HG03108 (cell line): ENCODE results near the gene UFSP1.

Experiments
- ATAC-seq: cut with Tn5 transposase; IDR thresholded peaks from one replicate; pipeline ENCODE4 v1.9.1; 2021; ENCODE audit warnings: moderate library complexity; ENCODE audit not compliant: unreplicated experiment

Gene UFSP1

DNA sequence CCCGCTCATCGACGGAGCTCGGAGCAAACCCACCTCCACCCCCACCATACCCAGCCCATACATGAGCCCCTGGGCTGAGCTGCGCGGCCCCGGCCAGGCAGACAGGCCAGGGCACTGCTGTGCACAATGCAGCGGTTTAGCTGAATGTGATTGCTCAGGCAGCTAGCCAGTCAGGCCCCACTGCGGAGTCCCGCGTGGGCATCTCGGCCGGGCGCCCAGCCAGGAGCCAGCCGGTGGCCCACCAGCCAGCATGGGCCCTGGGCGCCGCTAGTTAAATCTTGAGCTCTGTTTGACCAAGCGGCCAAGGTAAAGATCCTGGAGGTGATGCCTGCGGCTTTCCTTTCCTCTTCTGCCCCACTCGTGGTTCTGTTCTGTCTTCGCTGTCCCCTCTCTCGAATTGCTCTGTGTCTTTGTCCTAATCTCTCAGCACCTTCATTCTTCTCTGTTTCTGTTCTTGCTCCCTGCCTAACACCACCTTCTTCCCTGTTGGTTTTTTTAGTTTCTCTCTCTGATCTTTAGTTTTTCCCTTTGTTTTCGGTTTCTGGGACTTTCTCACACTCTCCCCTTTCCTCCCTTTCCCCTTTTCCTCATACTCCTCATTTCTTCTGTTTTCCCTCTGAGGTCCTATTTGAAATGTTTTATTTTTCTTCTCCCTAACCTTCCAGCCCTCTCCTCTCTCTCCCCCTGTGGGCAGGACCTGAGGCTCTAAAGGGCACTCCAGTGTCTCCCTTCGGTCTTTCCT is 6.6 kb downstream of the UFSP1 start:
- no peak for ATAC-seq

DNA sequence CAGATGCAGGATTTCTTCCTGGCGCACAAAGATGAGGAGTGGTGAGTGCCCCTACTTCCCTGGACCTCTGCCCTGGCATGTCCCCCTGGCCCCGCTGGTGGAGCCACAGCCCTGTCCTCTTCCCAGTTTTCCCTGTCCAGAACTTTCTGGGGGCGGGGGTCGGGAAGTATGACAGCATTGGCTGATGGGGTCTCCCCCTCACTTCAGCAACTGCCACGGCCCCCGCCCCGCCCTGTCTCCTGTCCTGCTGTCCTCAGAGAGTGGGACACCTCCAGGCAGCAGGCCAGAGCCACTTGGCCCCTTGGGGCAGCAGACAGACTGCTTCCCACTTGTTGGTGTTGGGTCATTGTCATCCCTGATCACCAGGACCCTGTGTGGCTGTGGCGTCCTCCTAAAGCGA is 7.3 kb downstream of the UFSP1 start:
- ATAC-seq: no peak

DNA sequence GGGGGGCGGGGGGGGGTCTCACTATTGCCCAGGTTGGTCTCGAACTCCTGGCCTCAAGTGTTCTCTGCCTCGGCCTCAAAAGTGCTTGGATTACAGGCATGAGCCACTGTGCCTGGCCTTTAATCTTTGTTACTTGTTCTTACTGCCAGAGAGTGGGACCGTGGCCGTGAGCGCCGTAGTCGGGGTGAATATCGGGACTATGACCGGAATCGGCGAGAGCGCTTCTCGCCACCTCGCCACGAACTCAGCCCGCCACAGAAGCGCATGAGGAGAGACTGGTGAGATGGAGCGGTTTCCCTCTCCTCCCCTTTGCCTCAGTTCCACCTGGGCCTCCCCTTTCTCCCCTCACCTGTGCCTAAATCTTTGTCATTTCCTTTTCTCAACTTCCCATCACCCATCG is 8.4 kb downstream of the UFSP1 start:
- no peak for ATAC-seq

GRCh38 chr7:100880645-100881044 is 8.9 kb downstream of the UFSP1 start:
- ATAC-seq: no peak

GRCh38 chr7:100879685-100880261 is 9.7 kb downstream of the UFSP1 start:
- no peak for ATAC-seq

- no peak for ATAC-seq
Observed at GRCh38 chr7:100878685-100879084, 10.8 kb downstream of the UFSP1 start.

- no peak for ATAC-seq
Observed at GRCh38 chr7:100878013-100878412, 11.5 kb downstream of the UFSP1 start.

GRCh38 chr7:100875356-100875751 is 14.2 kb downstream of the UFSP1 start:
- ATAC-seq: peak; percentile 27

DNA sequence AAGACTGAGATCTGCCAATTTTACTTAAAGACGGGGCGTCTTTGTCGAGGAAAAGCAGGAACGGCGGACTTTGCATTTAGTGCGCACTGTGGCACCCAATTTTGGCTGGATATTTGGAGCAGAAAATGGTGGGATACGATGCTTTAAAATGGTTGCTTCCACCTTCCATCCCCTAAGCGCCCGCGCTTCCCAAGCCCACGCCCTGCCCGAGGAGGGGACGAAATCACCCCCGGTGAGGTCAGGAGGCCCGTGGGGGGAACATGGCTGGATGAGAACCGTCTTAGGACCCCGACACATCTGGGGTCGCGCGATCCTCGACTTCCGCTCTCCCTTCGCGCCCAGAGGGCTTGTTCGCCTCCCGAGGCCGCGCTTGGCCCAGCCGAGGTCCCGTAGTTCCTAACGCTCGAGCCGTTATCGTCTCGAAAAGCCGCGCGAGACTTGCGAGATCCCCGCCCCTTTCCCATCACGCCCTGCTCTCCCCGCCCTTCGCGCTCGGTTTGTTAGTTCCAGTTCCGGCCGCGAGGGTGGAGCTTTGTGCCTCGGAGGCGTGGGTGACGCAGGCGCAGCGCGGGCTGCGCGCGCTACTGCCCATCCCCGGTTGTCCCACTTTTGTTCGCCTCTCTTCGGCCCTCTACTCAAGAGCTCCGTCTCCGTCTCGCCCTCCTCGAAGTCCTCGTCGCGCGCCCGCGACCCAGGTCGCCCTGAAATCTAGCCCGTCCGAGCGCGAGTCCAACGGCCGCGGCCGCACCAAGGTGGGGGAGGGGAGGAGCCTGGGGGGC is 14.7 kb downstream of the UFSP1 start, which contains the start of gene SRRT:
Gene SRRT, plus strand, starts transcription at position 527 of the 779 bp plus-strand sequence. CDS start 488 bp downstream, outside the sequence.
- ATAC-seq: peak; percentile 86

DNA sequence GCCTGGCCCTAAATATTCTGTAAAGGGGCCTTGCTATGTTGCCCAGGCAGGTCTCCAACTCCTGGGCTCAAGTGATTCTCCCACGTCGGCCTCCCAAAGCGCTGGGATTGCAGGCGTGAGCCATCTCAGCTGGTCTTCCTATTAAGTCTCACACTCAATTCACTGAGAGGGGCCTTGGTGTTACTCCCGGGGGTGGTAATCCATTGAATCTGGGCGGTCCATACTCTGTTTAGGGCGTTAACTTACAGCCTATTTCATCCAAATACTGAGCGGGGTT is 15.3 kb downstream of the UFSP1 start:
- ATAC-seq: no peak

- no peak for ATAC-seq
Observed at GRCh38 chr7:100873599-100874299, 15.8 kb downstream of the UFSP1 start.

- no peak for ATAC-seq
Observed at GRCh38 chr7:100867776-100868485, 21.6 kb downstream of the UFSP1 start.

GRCh38 chr7:100867040-100867775 is 22.3 kb downstream of the UFSP1 start, which contains the start of gene TRIP6:
Gene TRIP6 (plus strand): TSS chr7:100867387. CDS start chr7:100867498, 111 bp downstream.
- peak; percentile 59 for ATAC-seq

GRCh38 chr7:100866729-100867039 is 22.8 kb downstream of the UFSP1 start:
- no peak for ATAC-seq

DNA sequence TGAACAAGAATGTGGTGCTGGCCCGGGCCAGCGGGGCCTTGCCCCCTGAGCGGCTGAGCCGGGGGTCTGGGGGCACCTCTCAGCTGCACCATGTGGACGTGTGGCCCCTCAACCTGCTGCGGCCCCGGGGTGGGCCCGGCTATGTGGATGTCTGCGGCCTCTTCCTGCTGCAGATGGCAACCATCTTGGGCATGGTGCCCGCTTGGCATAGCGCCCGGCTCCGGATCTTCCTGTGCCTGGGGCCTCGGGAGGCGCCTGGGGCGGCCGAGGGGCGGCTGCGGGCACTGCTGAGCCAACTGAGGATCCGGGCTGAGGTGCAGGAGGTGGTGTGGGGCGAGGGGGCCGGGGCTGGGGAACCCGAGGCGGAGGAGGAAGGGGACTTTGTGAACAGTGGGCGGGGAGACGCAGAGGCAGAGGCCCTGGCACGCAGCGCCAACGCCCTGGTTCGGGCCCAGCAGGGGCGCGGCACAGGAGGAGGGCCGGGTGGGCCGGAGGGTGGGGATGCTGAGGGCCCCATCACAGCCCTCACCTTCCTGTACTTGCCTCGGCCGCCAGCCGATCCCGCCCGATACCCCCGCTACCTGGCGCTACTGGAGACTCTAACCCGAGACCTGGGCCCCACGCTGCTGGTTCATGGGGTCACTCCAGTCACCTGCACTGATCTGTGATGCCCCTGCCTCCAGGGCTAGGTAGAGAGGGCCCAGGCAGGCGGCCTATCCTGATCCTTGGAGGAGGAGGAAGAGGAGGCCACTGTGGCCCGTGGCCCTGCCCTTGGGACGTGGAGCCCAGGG is 23.4 kb downstream of the UFSP1 start:
- ATAC-seq: no peak

- ATAC-seq: no peak
Observed at GRCh38 chr7:100865372-100865911, 24.1 kb downstream of the UFSP1 start.

DNA sequence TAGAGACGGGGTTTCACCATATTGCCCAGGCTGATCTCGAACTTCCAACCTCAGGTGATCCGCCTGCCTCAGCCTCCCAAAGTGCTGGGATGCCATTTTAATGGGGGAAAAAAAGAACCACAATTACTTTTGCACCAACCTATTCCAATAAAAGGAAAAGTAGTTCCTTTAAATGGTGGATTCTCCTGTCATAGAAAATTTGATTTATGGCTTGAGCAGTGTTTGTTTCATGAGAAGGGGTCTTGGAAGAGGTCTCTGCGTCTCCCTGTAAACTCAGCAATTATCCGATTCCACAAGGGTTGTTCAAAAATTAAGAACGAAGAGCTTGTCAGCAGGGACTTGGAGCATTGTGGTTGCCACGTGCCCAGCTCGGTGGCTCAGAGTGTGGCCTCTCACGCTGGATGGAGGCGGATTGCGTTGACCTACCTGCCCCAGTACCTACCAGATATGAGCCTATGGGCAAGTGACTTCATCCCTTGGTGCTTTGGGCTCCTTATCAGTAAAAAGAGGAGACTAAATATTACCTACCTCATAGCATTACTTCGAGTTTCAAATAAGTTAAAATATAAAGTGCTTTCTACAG is 25.2 kb downstream of the UFSP1 start:
- ATAC-seq: no peak

GRCh38 chr7:100863406-100863950 is 26.0 kb downstream of the UFSP1 start:
- no peak for ATAC-seq

- ATAC-seq: no peak
Observed at GRCh38 chr7:100861616-100861985, 27.9 kb downstream of the UFSP1 start.
